NCI-H1694 (cell line): Measurements from ENCODE around the gene ARHGAP33.

Source experiments
- DNase-seq: peaks from one replicate; lab custom pipeline; 2025; lab: John Stamatoyannopoulos, UW

Gene ARHGAP33, protein sequence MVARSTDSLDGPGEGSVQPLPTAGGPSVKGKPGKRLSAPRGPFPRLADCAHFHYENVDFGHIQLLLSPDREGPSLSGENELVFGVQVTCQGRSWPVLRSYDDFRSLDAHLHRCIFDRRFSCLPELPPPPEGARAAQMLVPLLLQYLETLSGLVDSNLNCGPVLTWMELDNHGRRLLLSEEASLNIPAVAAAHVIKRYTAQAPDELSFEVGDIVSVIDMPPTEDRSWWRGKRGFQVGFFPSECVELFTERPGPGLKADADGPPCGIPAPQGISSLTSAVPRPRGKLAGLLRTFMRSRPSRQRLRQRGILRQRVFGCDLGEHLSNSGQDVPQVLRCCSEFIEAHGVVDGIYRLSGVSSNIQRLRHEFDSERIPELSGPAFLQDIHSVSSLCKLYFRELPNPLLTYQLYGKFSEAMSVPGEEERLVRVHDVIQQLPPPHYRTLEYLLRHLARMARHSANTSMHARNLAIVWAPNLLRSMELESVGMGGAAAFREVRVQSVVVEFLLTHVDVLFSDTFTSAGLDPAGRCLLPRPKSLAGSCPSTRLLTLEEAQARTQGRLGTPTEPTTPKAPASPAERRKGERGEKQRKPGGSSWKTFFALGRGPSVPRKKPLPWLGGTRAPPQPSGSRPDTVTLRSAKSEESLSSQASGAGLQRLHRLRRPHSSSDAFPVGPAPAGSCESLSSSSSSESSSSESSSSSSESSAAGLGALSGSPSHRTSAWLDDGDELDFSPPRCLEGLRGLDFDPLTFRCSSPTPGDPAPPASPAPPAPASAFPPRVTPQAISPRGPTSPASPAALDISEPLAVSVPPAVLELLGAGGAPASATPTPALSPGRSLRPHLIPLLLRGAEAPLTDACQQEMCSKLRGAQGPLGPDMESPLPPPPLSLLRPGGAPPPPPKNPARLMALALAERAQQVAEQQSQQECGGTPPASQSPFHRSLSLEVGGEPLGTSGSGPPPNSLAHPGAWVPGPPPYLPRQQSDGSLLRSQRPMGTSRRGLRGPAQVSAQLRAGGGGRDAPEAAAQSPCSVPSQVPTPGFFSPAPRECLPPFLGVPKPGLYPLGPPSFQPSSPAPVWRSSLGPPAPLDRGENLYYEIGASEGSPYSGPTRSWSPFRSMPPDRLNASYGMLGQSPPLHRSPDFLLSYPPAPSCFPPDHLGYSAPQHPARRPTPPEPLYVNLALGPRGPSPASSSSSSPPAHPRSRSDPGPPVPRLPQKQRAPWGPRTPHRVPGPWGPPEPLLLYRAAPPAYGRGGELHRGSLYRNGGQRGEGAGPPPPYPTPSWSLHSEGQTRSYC

DNA sequence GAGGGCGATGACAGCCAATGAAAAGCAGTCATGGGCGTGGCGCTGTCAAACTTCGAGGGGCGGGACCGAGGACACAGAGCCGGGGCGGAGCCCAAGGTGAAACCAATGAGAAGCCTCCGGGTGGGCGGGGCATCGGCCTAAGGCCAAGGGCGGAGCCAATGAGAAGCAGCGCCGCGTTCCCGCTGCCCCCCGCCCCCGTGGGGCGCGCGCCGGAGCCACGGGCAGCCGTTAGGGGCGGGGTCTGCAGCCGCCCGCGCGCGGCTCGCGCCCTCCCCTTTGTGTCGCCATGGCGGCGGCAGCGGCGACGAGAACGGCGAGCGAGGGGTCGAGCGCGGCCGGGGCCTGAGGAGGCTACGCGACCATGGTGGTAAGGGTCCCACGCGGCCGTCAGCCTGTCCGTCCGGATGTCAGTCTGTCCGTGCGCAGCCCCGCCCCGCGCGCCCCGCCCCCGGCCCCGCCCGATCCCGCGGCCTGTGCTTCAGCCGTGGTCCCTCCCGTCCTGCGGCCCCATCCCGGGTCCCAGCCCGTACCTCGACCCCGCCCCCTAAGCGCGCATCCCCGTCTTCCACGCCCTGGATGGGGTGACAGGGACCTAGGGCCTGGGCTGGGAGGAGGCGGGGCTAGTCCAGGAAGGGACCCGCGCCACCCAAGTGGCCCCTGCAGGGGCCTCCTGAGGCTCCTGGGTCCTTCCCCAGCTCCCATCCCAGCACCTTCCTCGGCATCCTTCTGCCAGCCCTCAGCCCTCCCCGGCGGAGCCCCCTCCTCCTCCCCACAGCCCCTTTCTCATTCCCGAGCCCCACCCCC lies at the start of gene ARHGAP33:
Gene ARHGAP33 (plus strand): TSS at position 267 of the 804 bp plus-strand sequence. CDS start 95 bp downstream, at position 362.
- peak; percentile 99 for DNase-seq

DNA sequence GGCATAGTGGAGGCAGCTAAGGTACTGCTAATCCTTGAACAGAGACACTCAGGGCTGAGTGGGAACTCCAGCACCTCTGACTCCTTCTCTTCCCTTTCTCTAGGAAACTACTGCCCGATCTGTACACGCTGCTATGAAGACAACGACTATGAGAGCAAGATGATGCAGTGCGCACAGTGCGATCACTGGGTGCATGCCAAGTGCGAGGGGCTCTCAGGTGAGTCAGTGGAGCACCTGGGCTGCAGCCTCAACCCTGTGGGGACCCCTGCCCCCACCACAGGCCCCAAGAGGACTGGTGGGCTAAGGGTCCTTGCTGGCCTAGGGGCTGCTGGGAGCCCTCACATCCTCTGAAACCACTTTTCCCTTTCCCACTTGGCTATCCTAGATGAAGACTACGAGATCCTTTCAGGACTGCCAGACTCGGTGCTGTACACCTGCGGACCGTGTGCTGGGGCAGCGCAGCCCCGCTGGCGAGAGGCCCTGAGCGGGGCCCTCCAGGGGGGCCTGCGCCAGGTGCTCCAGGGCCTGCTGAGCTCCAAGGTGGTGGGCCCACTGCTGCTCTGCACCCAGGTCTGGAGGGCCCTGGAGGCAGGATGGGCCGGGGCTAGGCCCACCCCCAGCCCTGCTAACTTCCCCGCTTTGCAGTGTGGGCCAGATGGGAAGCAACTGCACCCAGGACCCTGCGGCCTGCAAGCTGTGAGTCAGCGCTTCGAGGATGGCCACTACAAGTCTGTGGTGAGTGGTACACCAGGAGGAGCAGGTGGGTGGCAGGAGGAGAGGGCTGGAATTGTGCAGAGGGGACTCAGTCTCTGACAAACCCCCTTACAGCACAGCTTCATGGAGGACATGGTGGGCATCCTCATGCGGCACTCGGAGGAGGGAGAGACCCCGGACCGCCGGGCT lies 48.1 kb upstream of the ARHGAP33 start:
- no peak for DNase-seq

GRCh38 chr19:35727956-35728706 lies 47.2 kb upstream of the ARHGAP33 start:
- DNase-seq = no peak

DNA sequence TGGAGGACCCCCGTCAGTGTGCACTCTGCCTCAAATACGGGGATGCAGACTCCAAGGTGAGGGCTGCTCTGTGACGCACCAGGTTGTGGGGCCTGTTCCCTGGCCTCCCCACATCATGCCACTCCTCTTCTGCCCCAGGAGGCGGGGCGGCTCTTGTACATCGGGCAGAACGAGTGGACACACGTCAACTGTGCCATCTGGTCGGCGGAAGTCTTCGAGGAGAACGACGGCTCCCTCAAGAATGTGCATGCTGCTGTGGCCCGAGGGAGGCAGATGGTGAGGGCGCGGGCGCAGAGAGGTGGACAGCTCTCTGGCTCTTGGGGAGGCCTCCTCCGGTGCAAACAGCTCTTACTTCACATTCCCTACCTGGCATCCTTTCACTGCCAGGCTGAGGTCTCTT lies 46.3 kb upstream of the ARHGAP33 start:
- no peak for DNase-seq

DNA sequence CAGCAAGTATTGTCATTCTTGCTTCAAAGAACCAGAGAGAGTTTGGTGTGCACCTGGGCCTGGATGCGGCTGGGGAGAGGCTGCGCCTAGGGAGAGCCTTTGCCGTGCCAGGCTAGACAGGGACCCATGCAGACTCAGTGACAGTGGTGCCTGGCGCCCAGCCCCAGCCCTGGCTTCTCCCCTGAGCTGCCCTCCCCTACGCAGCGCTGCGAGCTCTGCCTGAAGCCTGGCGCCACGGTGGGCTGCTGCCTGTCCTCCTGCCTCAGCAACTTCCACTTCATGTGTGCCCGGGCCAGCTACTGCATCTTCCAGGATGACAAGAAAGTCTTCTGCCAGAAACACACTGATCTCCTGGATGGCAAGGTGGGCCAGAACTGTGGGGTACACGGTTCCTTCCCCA lies 45.6 kb upstream of the ARHGAP33 start:
- DNase-seq = no peak

GRCh38 chr19:35730326-35730725 lies 45.0 kb upstream of the ARHGAP33 start:
- no peak for DNase-seq

DNA sequence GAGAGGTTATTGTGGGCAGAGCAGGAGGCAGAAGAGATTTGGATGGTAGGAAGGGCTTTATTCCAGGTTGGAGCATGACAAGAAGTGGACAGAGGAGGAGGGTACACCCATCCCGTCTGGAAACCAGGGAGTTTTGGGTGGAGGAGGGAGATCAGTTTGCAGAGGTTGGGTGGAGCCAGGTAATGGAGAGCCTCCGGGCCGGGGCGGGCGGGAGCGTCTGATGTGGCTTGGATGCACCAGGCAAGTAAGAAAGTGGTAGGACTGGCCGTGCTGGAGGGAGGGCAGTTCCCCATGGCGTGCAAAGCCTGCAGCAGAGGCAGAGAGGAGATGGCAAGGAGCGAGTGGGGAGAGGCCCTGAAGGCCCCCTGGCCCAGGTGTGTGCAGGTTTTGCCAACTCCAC lies 44.0 kb upstream of the ARHGAP33 start:
- no peak for DNase-seq

GRCh38 chr19:35731779-35732405 lies 43.5 kb upstream of the ARHGAP33 start:
- no peak for DNase-seq

GRCh38 chr19:35732540-35733179 lies 42.7 kb upstream of the ARHGAP33 start:
- no peak for DNase-seq

- no peak for DNase-seq
Observed at GRCh38 chr19:35733180-35734125, 41.9 kb upstream of the ARHGAP33 start.

GRCh38 chr19:35734273-35734672 lies 41.1 kb upstream of the ARHGAP33 start:
- no peak for DNase-seq

- no peak for DNase-seq
Observed at GRCh38 chr19:35734889-35735288, 40.5 kb upstream of the ARHGAP33 start.

- DNase-seq = no peak
Observed at GRCh38 chr19:35736913-35737886, 38.2 kb upstream of the ARHGAP33 start.

DNA sequence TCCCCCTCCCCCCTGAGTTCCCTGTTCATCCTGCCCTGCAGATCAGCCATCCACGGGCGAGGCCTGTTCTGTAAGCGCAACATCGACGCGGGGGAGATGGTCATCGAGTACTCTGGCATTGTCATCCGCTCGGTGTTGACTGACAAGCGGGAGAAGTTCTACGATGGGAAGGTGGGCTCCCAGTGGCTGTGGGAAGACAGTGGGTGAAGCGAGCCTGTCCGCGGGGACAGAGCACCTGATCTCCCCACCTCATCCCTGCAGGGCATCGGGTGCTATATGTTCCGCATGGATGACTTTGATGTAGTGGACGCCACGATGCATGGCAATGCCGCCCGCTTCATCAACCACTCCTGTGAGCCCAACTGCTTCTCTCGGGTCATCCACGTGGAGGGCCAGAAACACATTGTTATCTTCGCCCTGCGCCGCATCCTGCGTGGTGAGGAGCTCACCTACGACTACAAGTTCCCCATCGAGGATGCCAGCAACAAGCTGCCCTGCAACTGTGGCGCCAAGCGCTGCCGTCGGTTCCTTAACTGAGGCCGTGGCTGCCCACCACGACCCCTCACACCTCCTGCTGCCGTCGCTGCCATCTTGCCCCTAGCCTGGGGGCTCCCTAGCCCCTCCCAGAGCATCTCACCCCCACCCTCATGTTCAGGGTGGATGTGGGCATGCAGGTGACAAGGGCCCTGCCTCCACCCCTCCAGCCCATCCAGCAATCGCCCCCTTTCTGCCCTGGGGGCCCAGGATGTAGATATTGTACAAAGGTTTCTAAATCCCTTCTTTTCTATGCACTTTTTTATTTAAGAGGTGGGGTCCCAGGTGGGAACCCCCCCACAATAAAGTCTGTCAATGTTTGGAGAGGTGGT lies 37.1 kb upstream of the ARHGAP33 start:
- DNase-seq = no peak

DNA sequence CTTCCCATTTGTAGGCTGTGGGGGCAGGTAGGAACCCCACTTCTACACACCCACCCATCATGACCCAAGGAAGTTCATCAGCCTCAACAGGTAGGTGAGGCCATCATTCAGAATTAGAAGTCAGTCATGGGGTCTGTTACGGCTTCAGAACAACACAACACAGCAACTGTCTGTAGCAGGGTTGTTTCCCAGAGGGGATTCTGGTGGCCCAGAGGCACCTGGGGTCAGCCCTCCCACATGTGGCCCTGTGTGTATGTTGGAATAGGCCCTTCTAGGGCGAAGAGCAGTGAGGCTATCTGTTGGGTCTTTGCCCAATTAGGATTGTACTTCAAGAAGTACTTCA lies 36.5 kb upstream of the ARHGAP33 start:
- DNase-seq = no peak
